Measurements from ENCODE around the gene GRK4. TPM values are rescaled to one million over a fixed set of nuclear protein-coding genes. Genes with fewer than 3 reads are reported as not detected.

GRK4 gene
- total RNA-seq, 1 donor from 2014 or later, result 6.7 TPM

DNA sequence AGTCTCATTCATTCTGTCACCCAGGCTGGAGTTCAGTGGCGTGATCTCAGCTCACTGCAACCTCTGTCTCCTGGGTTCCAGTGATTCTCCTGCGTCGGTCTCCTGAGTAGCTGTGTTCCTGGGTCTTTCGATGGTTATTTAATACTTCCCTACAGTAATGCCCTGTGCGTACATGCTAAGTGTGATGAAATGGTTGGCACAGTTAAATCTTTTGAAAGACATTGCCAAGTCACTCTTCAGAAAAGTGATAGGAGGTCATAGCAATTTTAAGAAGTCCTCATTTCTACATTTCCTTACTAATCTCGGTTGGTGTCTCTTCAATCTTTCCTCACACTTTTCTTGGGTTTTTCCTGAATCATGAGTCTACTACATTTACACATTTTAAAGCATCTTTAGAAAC lies 96.6 kb downstream of the GRK4 start:
- Mint-ChIP-seq H3K4me3 (ENCODE audit: unreplicated experiment) (no peak overlapping the region), H3K9me3 (ENCODE audit: unreplicated experiment) (peaks cover 12% of the 10 kb centered on the region)

DNA sequence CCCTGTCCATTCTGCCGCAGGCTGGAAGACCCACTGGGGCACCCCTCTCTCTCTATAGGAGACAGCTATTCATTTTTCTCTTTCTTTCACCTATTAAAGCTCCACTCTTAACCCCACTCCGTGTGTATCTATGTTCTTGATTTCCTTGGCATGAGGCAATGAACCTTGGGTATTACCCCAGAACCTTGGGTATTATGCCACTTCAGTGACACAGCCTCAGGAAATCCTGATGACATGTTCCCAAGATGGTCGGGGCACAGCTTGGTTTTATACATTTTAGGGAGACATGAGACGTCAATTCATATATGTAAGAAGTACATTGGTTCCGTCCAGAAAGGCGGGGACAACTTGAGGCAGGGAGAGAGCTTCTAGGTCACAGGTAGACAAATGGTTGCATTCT lies 97.6 kb downstream of the GRK4 start:
- H3K36me3 Mint-ChIP-seq (ENCODE audit: low read depth, unreplicated experiment), result peaks cover 1% of the 10 kb centered on the region
- Histone ChIP-seq H3K4me1 (ENCODE audit: insufficient read depth, low read length) (no peaks in the 10 kb centered on the region), H3K27ac (ENCODE audit: low read depth, low read length) (no peak overlapping the region), H3K9ac (ENCODE audit: low read length) (no peak overlapping the region), H3K27me3 (ENCODE audit: insufficient read depth, low read length) (no peaks in the 10 kb centered on the region), H2AFZ (ENCODE audit: low read depth, low read length) (no peak overlapping the region), H4K20me1 (ENCODE audit: insufficient read depth, low read length) (no peaks in the 10 kb centered on the region), H3K9me3 (ENCODE audit: insufficient read depth, low read depth, low read length) (peaks cover 4% of the 10 kb centered on the region), H3K79me2 (ENCODE audit: insufficient read depth, low read length) (no peaks in the 10 kb centered on the region), H3K36me3 (ENCODE audit: insufficient read depth, low read length) (no peaks in the 10 kb centered on the region), H3K4me3 (ENCODE audit: insufficient read depth, low read depth, low read length) (no peak overlapping the region), H3K4me2 (ENCODE audit: low read length) (no peak overlapping the region)
- H3K4me3 Mint-ChIP-seq (ENCODE audit: unreplicated experiment), result no peak overlapping the region
- H3K4me1 Mint-ChIP-seq (ENCODE audit: low read depth, unreplicated experiment), result peaks cover 10% of the 10 kb centered on the region
- no peak for DNase-seq (ENCODE audit: low read depth)
- no peak for FAIRE-seq
- H3K27me3 Mint-ChIP-seq (ENCODE audit: low read depth, unreplicated experiment), result peaks cover 10% of the 10 kb centered on the region
- no peak overlapping the region for H3K27ac Mint-ChIP-seq (ENCODE audit: unreplicated experiment)
- TF ChIP-seq EZH2 (IDR thresholded peaks at IDR 0.05; ENCODE audit: insufficient read depth, low read length), result no peak
- TF ChIP-seq, protein P1, sequence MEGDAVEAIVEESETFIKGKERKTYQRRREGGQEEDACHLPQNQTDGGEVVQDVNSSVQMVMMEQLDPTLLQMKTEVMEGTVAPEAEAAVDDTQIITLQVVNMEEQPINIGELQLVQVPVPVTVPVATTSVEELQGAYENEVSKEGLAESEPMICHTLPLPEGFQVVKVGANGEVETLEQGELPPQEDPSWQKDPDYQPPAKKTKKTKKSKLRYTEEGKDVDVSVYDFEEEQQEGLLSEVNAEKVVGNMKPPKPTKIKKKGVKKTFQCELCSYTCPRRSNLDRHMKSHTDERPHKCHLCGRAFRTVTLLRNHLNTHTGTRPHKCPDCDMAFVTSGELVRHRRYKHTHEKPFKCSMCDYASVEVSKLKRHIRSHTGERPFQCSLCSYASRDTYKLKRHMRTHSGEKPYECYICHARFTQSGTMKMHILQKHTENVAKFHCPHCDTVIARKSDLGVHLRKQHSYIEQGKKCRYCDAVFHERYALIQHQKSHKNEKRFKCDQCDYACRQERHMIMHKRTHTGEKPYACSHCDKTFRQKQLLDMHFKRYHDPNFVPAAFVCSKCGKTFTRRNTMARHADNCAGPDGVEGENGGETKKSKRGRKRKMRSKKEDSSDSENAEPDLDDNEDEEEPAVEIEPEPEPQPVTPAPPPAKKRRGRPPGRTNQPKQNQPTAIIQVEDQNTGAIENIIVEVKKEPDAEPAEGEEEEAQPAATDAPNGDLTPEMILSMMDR (IDR thresholded peaks at IDR 0.05; ENCODE audit: insufficient read depth, low read depth, low read length), result no peak
- peaks cover 13% of the 10 kb centered on the region for H3K9me3 Mint-ChIP-seq (ENCODE audit: unreplicated experiment)

More for the DNA sequence above, 96.6 kb downstream of the GRK4 start:
- H3K4me2 ChIP-seq (ENCODE audit: low read length), result no peak overlapping the region
- no peaks in the 10 kb centered on the region for H3K36me3 ChIP-seq (ENCODE audit: insufficient read depth, low read length)
- H3K27me3 ChIP-seq (ENCODE audit: insufficient read depth, low read length), result no peaks in the 10 kb centered on the region
- H3K27ac ChIP-seq (ENCODE audit: low read depth, low read length), result no peak overlapping the region
- no peaks in the 10 kb centered on the region for H3K4me1 ChIP-seq (ENCODE audit: insufficient read depth, low read length)
- Mint-ChIP-seq H3K4me1 (ENCODE audit: low read depth, unreplicated experiment) (peaks cover 10% of the 10 kb centered on the region), H3K36me3 (ENCODE audit: low read depth, unreplicated experiment) (no peaks in the 10 kb centered on the region), H3K27ac (ENCODE audit: unreplicated experiment) (no peak overlapping the region), H3K27me3 (ENCODE audit: low read depth, unreplicated experiment) (peaks cover 10% of the 10 kb centered on the region)
- no peak for FAIRE-seq
- H2AFZ ChIP-seq (ENCODE audit: low read depth, low read length), result no peak overlapping the region
- no peak for DNase-seq (ENCODE audit: low read depth)
- TF ChIP-seq EZH2 (IDR thresholded peaks at IDR 0.05; ENCODE audit: insufficient read depth, low read length), result no peak
- H4K20me1 ChIP-seq (ENCODE audit: insufficient read depth, low read length), result no peaks in the 10 kb centered on the region
- no peak overlapping the region for H3K9ac ChIP-seq (ENCODE audit: low read length)
- no peaks in the 10 kb centered on the region for H3K79me2 ChIP-seq (ENCODE audit: insufficient read depth, low read length)
- no peak overlapping the region for H3K4me3 ChIP-seq (ENCODE audit: insufficient read depth, low read depth, low read length)
- peaks cover 8% of the 10 kb centered on the region for H3K9me3 ChIP-seq (ENCODE audit: insufficient read depth, low read depth, low read length)

DNA sequence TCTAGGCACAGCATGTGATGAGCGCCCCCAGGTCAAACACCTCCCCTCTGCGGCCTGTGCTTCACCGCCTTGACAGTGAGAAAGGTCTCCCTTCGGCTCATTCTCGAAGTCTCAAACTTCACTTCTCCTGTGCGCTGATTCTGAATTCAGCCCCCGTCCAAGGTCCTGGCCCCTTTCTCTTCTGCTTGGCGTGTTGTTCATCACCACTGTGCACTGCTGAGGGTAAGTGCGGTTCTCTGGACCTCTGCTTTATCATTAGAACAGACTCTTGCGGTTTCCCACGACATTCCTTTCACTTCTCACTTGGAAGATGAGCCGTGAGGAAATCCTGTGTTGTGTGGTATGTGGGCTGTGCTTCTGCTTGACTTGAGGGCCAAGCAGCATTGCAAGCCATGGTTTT lies 99.1 kb downstream of the GRK4 start:
- Histone ChIP-seq H3K9me3 (ENCODE audit: insufficient read depth, low read depth, low read length) (no peaks in the 10 kb centered on the region), H3K79me2 (ENCODE audit: insufficient read depth, low read length) (no peaks in the 10 kb centered on the region), H4K20me1 (ENCODE audit: insufficient read depth, low read length) (no peaks in the 10 kb centered on the region), H3K9ac (ENCODE audit: low read length) (no peak overlapping the region), H3K4me1 (ENCODE audit: insufficient read depth, low read length) (no peaks in the 10 kb centered on the region), H3K27ac (ENCODE audit: low read depth, low read length) (no peak overlapping the region), H3K4me2 (ENCODE audit: low read length) (no peak overlapping the region), H2AFZ (ENCODE audit: low read depth, low read length) (no peak overlapping the region), H3K36me3 (ENCODE audit: insufficient read depth, low read length) (no peaks in the 10 kb centered on the region), H3K27me3 (ENCODE audit: insufficient read depth, low read length) (no peaks in the 10 kb centered on the region), H3K4me3 (ENCODE audit: insufficient read depth, low read depth, low read length) (no peak overlapping the region)
- TF ChIP-seq, protein P1 (IDR thresholded peaks at IDR 0.05; ENCODE audit: insufficient read depth, low read depth, low read length), result no peak
- no peak for TF ChIP-seq EZH2 (IDR thresholded peaks at IDR 0.05; ENCODE audit: insufficient read depth, low read length)
- H3K4me3 Mint-ChIP-seq (ENCODE audit: unreplicated experiment), result peak overlapping the region; percentile 7
- DNase-seq (ENCODE audit: low read depth), result peak; percentile 82
- no peak for FAIRE-seq
- H3K27me3 Mint-ChIP-seq (ENCODE audit: low read depth, unreplicated experiment), result peaks cover 14% of the 10 kb centered on the region
- no peak overlapping the region for H3K27ac Mint-ChIP-seq (ENCODE audit: unreplicated experiment)
- H3K9me3 Mint-ChIP-seq (ENCODE audit: unreplicated experiment), result peaks cover 20% of the 10 kb centered on the region
- peaks cover 1% of the 10 kb centered on the region for H3K36me3 Mint-ChIP-seq (ENCODE audit: low read depth, unreplicated experiment)
- peaks cover 10% of the 10 kb centered on the region for H3K4me1 Mint-ChIP-seq (ENCODE audit: low read depth, unreplicated experiment)
